SK-N-MC (cell line): ENCODE data around the gene DVL1.
A peak's percentile ranks its signal among the peaks of the same experiment; 100 is the strongest.

Experiments
- DNase-seq: peaks from one replicate; pipeline ENCODE4 v3.0.0-alpha.2; 2011; ENCODE audit warnings: low read depth, low spot score
- H3K27ac ChIP-seq: fragments of 200-600 bp; sonication (generic); 2 replicates; pipeline ENCODE4 v1.5.1; 2016; ENCODE audit warnings: mixed run types
- H3K36me3 ChIP-seq: fragments of 200-600 bp; sonication (generic); 2 replicates; pipeline ENCODE4 v1.6.1; 2017; ENCODE audit warnings: antibody characterized with exemption, low read length, mixed read lengths; ENCODE audit not compliant: insufficient read depth
- H3K4me3 ChIP-seq: fragments of 200-600 bp; sonication (generic); 2 replicates; pipeline ENCODE4 v1.5.1; 2016
- H3K9ac ChIP-seq: fragments of 200-600 bp; sonication (generic); 2 replicates; pipeline ENCODE4 v1.8.0; 2017; ENCODE audit warnings: mixed run types, mixed read lengths; ENCODE audit not compliant: insufficient read length
- H3K9me3 ChIP-seq: fragments of 200-600 bp; sonication (generic); 2 replicates; pipeline ENCODE4 v1.6.1; 2017; ENCODE audit warnings: low read depth, mild to moderate bottlenecking, antibody characterized with exemption, low read length, moderate library complexity, mixed read lengths
- EZH2 ChIP-seq: fragments of 200-600 bp; sonication (generic); IDR thresholded peaks from one replicate; pipeline ENCODE4 v1.6.1; 2017; ENCODE audit warnings: antibody characterized with exemption
- FOXP2 ChIP-seq: optimal IDR thresholded peaks from 2 replicates; pipeline ENCODE3; 2011; ENCODE audit warnings: mild to moderate bottlenecking, moderate library complexity; ENCODE audit not compliant: insufficient read depth; ENCODE audit errors: extremely low read length, control extremely low read depth
- POLR2AphosphoS5 ChIP-seq: IDR thresholded peaks from 2 replicates; pipeline ENCODE4 v1.6.1; 2012; ENCODE audit warnings: mild to moderate bottlenecking, low read depth, low read length, borderline replicate concordance

The DVL1 gene

GRCh38 chr1:1354271-1355247, 5.3 kb upstream of the DVL1 start:
- TF ChIP-seq FOXP2 (no peak), POLR2AphosphoS5 (0 out of 2 replicates have a peak, but pooled peaks have one; percentile 31), EZH2 (no peak)
- H3K36me3 ChIP-seq = no peaks in the 10 kb centered on the region
- DNase-seq = no peak
- H3K9me3 ChIP-seq = no peaks in the 10 kb centered on the region
- H3K27ac ChIP-seq = no peak overlapping the region
- no peak overlapping the region for H3K9ac ChIP-seq
- no peak overlapping the region for H3K4me3 ChIP-seq

DNA sequence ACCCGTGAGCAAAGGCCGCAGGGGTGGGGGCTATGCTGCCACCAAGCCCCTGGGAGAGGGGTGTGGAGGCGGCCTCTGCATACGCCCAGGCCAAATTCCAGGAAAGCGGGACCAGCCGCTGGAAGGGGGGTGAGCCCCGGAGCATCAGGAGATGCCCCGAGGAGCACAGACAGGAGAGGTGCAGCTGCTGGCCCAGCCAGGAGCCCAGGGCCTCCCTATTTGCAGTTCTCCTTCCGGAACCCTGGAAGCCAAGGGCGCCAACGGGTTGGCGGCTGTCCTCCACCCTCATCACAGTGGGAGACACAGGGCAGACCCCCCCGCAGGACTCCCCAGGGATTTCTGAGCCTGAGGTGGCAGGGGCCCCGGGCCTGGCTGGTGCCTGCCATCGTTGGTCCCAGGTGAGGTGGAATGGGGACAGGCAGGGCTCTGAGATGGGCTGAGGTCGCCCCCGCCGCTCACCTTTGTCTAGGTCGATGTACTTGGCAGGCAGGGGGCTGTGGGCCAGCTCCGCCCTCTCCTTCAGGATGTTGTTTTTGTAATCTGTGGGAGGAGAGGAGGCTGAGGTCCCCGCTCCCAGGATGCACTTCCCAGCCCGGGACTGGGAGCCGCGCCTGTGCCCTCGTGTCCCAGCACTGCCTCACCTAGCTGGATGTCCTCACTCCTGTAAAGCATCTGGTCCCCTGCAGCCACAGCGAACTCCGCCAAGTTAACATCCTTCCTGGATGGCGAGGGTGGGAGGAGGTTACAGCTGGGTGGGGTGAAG, 4.4 kb upstream of the DVL1 start:
- TF ChIP-seq EZH2 (no peak), POLR2AphosphoS5 (no peak; the same call in 1 of the 2 replicates), FOXP2 (no peak)
- Histone ChIP-seq H3K27ac (no peak overlapping the region), H3K9me3 (no peaks in the 10 kb centered on the region), H3K4me3 (no peak overlapping the region), H3K36me3 (no peaks in the 10 kb centered on the region), H3K9ac (no peak overlapping the region)
- DNase-seq = no peak

DNA sequence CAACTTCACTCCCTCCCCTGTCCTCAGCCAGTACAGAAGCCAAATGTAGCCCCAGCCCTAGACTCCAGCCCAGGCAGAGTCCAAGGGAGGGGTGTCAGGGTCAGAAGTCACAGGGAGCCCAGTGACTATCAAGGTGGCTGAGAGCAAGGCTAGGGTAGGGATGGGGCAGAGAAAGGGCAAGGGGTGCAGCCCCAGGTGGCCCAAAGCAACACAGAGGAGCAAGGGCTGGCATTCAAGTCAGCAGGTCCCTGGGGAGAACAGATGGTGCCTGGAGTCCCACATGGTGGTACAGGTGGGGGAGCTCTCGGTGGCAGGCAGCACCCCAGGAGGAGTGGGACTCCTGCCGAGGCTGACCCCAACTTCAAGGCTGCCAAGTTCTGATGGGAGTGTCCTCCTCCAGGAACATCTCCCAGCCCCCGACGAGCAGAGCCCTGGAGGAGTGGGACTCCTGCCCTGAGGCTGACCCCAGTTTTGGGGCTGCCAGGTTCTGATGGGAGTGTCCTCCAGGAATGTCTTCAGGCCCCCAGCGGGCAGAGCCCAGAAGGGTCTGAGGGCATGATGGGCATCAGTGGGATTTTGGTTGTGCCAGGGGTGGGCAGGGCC, 3.7 kb upstream of the DVL1 start:
- no peak for DNase-seq
- Histone ChIP-seq H3K36me3 (no peaks in the 10 kb centered on the region), H3K9ac (no peak overlapping the region), H3K9me3 (no peaks in the 10 kb centered on the region), H3K27ac (no peak overlapping the region), H3K4me3 (no peak overlapping the region)
- TF ChIP-seq FOXP2 = no peak
- TF ChIP-seq POLR2AphosphoS5 = peak; percentile 30; the same call in 1 of the 2 replicates
- TF ChIP-seq EZH2 = no peak

DNA sequence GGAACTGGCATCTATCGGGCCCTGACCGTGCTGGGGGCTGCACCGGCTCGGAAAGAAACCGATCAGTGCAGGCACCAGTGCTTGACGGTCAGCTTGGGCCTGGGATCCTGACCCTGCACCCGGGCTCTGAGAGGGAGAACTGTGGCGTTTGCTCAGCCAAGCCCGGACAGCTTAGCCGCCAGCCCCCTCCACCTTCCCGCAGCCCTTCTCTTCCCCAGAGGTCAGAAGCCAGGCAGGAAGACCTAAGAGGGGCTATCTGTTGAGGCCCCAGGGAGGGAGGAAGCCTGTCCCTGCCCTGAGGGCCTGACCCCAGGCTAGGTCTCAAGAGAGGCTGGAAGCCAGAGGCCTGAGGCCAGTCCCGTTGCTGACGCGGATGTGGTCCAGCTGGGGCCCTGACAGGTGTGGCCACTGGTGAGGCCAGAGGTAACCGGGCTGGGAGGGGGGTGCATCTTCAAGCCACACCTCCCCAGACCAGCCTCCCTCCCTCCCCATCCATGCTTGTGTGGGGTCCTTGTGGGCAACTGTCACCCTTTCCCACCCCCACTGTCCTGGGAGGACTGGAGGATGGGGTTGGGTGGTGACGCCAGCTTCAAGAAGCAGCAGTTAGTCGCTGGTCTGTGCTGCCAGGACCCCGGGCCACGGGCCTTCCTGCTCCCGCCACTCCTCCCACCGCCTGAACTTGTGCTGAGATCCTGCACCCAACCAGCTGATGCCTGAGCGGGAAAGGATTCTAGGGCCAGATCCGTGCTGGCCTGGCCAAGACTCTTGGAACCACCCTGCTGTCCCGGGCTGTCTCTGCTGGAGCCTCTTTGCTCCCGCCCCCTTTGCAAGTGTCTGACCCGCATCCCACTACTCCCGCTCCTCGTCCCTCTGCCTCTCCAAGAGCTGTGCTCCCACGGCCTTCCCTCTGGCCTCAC, 2.6 kb upstream of the DVL1 start:
- H3K9ac ChIP-seq = no peak overlapping the region
- TF ChIP-seq EZH2 (no peak), POLR2AphosphoS5 (no peak; the same call in 1 of the 2 replicates), FOXP2 (no peak)
- no peaks in the 10 kb centered on the region for H3K9me3 ChIP-seq
- DNase-seq = no peak
- H3K4me3 ChIP-seq = no peak overlapping the region
- H3K36me3 ChIP-seq = no peaks in the 10 kb centered on the region
- H3K27ac ChIP-seq = no peak overlapping the region

- Histone ChIP-seq H3K9ac (peak overlapping the region; percentile 77), H3K36me3 (no peaks in the 10 kb centered on the region), H3K27ac (no peak overlapping the region), H3K4me3 (peak overlapping the region; percentile 87), H3K9me3 (no peaks in the 10 kb centered on the region)
- no peak for TF ChIP-seq FOXP2
- TF ChIP-seq POLR2AphosphoS5 = no peak
- TF ChIP-seq EZH2 = no peak
- no peak for DNase-seq
These were observed 580 bp downstream of the DVL1 start for GRCh38 chr1:1348420-1349255.

DNA sequence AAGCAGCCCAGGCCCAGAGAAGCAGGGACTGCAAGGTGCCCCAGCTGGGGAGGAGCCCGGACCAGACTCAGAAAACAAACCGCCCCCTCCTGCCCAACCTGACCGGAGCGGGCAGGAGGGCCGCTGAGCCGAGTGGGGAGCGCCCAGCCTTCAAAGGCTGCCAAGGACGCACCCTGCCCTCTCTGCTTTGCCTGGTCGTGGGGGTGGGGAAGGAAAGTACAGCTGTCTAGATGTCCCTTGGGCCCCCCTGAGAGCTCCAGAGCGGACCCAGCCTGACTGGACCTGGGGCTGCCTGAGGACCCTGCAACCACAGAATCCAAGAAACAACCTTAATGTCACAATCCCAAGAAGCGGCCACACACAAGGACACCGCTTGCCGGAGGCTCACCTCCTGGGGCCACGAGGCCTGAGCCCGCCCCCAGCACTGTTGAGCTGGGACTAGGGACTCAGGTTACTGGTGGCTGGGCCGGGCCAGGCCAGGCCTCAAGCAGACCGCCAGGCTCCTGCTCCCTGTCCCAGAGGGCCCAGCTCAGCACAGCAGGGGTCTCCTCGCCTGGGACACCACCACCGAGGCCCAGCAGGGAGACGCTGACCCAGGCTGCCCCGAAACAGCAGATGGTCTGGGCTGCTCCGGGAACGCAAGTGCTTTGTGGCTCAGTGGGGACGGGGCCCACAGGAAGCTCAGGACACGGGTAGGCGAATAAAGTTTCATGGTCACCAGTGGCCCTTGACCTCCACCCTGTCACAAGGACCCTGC, 1.4 kb downstream of the DVL1 start:
- no peak for TF ChIP-seq EZH2
- no peak for TF ChIP-seq POLR2AphosphoS5
- no peak for TF ChIP-seq FOXP2
- Histone ChIP-seq H3K36me3 (no peaks in the 10 kb centered on the region), H3K27ac (no peak overlapping the region), H3K9ac (peak overlapping the region; percentile 77), H3K9me3 (no peaks in the 10 kb centered on the region), H3K4me3 (peak overlapping the region; percentile 87)
- no peak for DNase-seq
